IPS-15b (cell line): ENCODE measurements around the gene ARHGAP6.

Experiments
- H3K27me3 ChIP-seq: one replicate; pipeline ENCODE4 v1.6.1; 2013; ENCODE audit warnings: low read length; ENCODE audit not compliant: control insufficient read depth, insufficient read depth
- H3K36me3 ChIP-seq: one replicate; pipeline ENCODE4 v1.6.1; 2013; ENCODE audit warnings: low read length; ENCODE audit not compliant: control insufficient read depth, insufficient read depth
- H3K4me1 ChIP-seq: one replicate; pipeline ENCODE4 v1.6.1; 2013; ENCODE audit warnings: mild to moderate bottlenecking, low read length; ENCODE audit not compliant: control insufficient read depth, insufficient read depth
- H3K4me3 ChIP-seq: one replicate; pipeline ENCODE4 v1.5.1; 2013; ENCODE audit warnings: low read depth, low read length
- H3K9ac ChIP-seq: one replicate; pipeline ENCODE4 v1.6.1; 2013; ENCODE audit warnings: low read depth, mild to moderate bottlenecking, low read length
- H3K9me3 ChIP-seq: one replicate; pipeline ENCODE4 v1.6.1; 2013; ENCODE audit warnings: mild to moderate bottlenecking, low read length; ENCODE audit not compliant: control insufficient read depth, insufficient read depth

Gene ARHGAP6

GRCh38 chrX:11424903-11425674 lies 240.6 kb downstream of the ARHGAP6 start:
- Histone ChIP-seq H3K27me3 (peaks cover 34% of the 10 kb centered on the region), H3K9me3 (no peaks in the 10 kb centered on the region), H3K4me3 (no peak overlapping the region), H3K4me1 (no peaks in the 10 kb centered on the region), H3K36me3 (no peaks in the 10 kb centered on the region), H3K9ac (no peak overlapping the region)

DNA sequence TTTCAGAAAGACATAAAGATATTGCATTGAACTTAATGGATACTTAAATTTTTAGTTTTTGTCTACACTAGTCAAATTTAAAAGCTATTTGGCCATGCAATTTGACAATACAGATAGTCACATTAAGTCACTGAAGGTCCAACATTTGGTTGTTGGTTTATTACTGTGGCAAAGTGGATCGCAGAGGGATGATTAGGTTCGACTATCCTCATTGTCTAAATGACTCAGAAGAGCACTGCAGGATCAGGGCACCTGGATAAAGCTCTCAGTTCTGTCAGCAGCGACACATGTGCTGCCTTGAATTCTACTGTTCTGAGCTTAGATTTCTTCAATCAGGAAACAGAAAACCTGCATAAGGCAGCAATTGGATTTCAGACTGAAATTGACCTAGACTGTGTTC lies 241.8 kb downstream of the ARHGAP6 start:
- Histone ChIP-seq H3K36me3 (no peaks in the 10 kb centered on the region), H3K4me3 (no peak overlapping the region), H3K27me3 (peaks cover 31% of the 10 kb centered on the region), H3K4me1 (no peaks in the 10 kb centered on the region), H3K9me3 (no peaks in the 10 kb centered on the region), H3K9ac (no peak overlapping the region)

DNA sequence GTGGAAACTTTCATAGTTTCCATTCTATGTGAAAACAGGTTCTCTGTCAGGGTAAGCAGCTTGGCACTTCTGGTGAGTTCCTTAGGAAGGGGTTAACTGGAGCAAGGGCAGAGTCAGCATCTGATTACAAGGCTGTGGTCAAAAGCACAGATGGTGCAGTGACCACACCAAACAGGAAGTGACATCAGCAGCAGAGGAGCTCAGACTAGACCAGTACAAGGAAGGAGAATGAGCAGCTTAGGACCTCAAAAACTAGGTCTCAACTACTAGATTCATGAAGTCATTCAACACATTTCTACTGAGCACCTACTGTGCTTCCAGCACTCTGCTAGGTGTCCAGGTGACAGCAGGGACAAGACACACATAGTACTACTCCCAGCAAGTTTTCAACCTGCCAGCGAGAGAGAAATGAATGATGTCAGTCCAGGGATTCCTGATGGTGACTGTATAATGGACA lies 242.3 kb downstream of the ARHGAP6 start:
- no peak overlapping the region for H3K9ac ChIP-seq
- H3K27me3 ChIP-seq = peaks cover 25% of the 10 kb centered on the region
- H3K9me3 ChIP-seq = no peaks in the 10 kb centered on the region
- H3K4me1 ChIP-seq = no peaks in the 10 kb centered on the region
- H3K36me3 ChIP-seq = no peaks in the 10 kb centered on the region
- no peak overlapping the region for H3K4me3 ChIP-seq

- no peak overlapping the region for H3K9ac ChIP-seq
- H3K36me3 ChIP-seq = no peaks in the 10 kb centered on the region
- H3K4me1 ChIP-seq = no peaks in the 10 kb centered on the region
- no peak overlapping the region for H3K4me3 ChIP-seq
- H3K9me3 ChIP-seq = no peaks in the 10 kb centered on the region
- peaks cover 20% of the 10 kb centered on the region for H3K27me3 ChIP-seq
These were observed 243.2 kb downstream of the ARHGAP6 start for GRCh38 chrX:11422525-11422857.

GRCh38 chrX:11421805-11422524 lies 243.8 kb downstream of the ARHGAP6 start:
- no peak overlapping the region for H3K9ac ChIP-seq
- no peaks in the 10 kb centered on the region for H3K9me3 ChIP-seq
- H3K36me3 ChIP-seq = no peaks in the 10 kb centered on the region
- peaks cover 16% of the 10 kb centered on the region for H3K27me3 ChIP-seq
- H3K4me1 ChIP-seq = no peaks in the 10 kb centered on the region
- H3K4me3 ChIP-seq = no peak overlapping the region

DNA sequence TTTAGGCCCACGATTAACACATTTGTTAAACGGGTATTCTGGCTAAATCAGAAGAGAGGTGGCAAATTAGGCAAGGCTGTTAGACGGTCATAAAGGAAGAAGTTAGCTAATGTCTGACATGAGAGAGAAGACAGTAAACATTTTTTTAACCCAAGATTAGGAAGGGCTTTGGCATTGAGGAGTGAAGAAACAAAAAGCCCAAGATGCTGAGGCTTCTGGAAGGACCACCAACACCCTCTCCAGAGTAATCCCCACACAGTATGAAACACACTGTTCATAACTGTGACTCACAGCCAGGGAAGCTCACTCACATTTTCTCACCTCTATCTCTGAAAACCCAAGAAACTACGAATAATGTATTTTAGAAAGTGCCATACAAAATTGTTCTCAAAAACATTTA lies 244.9 kb downstream of the ARHGAP6 start:
- Histone ChIP-seq H3K9ac (no peak overlapping the region), H3K9me3 (no peaks in the 10 kb centered on the region), H3K36me3 (no peaks in the 10 kb centered on the region), H3K27me3 (peaks cover 5% of the 10 kb centered on the region), H3K4me3 (no peak overlapping the region), H3K4me1 (no peaks in the 10 kb centered on the region)

DNA sequence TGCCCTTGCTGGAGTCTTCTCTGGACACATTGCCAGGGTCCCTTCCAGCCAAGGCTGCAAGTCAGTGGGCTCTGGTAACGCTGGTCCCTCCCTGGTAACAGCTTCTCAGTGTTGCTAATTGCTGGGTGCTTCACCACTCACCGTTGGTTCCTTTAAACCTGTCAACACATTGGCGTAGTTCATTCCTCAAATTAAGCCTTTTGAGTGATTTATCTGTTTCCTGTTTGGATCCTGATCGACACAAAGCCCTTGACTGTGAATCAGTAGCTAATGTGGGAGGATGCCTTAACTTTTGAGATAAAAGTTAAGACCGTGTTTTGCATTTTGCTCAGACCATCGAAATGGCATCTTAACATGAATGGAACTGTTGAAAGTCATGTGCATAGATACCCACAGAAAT lies 246.6 kb downstream of the ARHGAP6 start:
- Histone ChIP-seq H3K4me1 (no peaks in the 10 kb centered on the region), H3K9ac (no peak overlapping the region), H3K9me3 (no peaks in the 10 kb centered on the region), H3K27me3 (no peaks in the 10 kb centered on the region), H3K36me3 (no peaks in the 10 kb centered on the region), H3K4me3 (no peak overlapping the region)

DNA sequence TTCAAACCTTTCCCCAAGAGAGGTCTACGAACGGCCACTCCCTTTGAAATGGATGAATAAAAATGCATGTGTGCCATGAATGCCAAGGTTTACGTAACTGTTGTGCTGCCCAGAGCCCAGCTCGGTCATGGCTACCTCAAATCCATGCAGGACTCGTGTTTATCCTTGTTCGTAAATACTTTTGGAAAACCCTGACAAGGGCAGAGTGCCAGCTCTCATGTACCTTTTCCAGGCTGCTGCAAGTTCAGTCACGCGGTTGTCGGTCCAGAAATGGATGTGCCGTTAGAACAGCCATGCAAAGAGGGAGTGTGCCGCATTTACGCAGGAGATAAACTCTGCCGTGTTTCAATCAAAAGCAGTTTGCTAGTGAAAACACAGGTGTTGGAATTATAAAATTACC lies 249.1 kb downstream of the ARHGAP6 start:
- H3K27me3 ChIP-seq = no peaks in the 10 kb centered on the region
- H3K36me3 ChIP-seq = no peaks in the 10 kb centered on the region
- no peak overlapping the region for H3K9ac ChIP-seq
- no peaks in the 10 kb centered on the region for H3K9me3 ChIP-seq
- H3K4me3 ChIP-seq = no peak overlapping the region
- H3K4me1 ChIP-seq = no peaks in the 10 kb centered on the region

- Histone ChIP-seq H3K4me1 (no peaks in the 10 kb centered on the region), H3K36me3 (no peaks in the 10 kb centered on the region), H3K9me3 (no peaks in the 10 kb centered on the region), H3K9ac (no peak overlapping the region), H3K4me3 (no peak overlapping the region), H3K27me3 (no peaks in the 10 kb centered on the region)
These were observed 251.6 kb downstream of the ARHGAP6 start for GRCh38 chrX:11414091-11414490.

DNA sequence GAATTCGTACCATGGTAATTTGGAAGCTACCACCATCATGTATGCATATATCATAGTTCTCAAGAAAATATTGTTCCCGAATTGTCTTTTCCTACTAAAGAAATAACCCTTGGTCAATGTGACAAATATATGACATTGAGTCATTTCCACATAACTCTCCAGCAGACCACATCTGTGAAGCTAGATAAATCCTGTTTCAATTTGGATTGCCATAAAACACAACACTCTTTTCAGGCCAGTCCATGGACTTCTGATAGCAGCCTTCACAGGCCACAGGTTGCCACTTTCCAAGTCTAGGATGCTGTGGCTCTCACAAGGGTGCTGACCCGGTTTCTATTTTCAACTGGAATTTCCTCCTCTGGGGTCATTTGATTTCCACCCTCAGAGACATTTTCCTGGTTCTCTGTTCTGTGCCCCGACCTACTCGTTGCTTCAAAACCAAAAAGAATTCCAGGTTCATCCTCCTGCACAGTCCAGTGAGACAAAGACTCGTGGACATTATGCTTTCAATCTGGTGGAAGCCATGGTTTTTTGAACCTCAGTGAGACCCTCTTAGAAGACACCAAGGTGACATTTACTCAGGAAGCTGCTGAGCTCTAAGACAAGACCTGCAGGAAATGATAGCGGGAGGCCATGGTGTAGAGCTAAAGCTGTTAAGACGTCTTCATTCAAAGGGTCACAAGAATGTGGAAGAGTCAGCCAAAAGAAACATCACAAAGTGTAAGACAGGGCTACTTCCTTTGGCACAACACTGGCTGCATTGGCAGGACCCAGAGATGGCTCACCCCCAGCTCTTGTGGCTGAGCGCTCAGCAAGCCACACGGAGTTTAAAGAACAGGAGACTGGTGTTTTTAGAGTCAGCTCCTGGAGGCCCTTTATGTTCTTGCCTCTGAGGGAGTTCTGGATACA lies 252.8 kb downstream of the ARHGAP6 start:
- Histone ChIP-seq H3K9ac (no peak overlapping the region), H3K4me3 (no peak overlapping the region), H3K4me1 (no peaks in the 10 kb centered on the region), H3K9me3 (no peaks in the 10 kb centered on the region), H3K36me3 (no peaks in the 10 kb centered on the region), H3K27me3 (no peaks in the 10 kb centered on the region)

GRCh38 chrX:11409957-11410356 lies 255.8 kb downstream of the ARHGAP6 start:
- Histone ChIP-seq H3K9me3 (no peaks in the 10 kb centered on the region), H3K9ac (no peak overlapping the region), H3K4me1 (no peaks in the 10 kb centered on the region), H3K36me3 (no peaks in the 10 kb centered on the region), H3K4me3 (no peak overlapping the region), H3K27me3 (no peaks in the 10 kb centered on the region)
